SKM-1 (cell line): ENCODE data around the gene KRT34.

ENCODE experiments used
- DNase-seq: peaks from one replicate; lab custom pipeline; 2025; ENCODE audit not compliant: unreplicated experiment; lab: John Stamatoyannopoulos, UW

The KRT34 gene

DNA sequence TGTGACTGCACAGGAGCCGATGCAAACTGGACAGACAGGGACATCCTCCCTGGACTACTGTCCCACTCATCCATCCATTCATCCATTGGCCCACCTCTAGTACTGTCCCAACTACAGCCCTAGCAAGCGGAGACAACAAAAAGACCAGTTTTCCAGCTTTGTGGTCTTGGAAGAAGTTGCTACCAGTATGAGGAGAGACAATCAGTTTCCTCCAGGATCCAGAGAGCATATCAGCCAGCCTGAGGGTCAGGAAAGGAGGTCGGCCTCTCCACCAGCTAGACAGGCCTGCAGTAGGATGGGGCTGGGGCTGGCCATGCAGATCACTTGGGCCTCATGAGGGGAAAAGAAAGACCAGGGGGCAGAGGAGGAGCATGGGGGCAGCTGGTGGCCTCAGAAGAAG, 48.3 kb downstream of the KRT34 start:
- no peak for DNase-seq

DNA sequence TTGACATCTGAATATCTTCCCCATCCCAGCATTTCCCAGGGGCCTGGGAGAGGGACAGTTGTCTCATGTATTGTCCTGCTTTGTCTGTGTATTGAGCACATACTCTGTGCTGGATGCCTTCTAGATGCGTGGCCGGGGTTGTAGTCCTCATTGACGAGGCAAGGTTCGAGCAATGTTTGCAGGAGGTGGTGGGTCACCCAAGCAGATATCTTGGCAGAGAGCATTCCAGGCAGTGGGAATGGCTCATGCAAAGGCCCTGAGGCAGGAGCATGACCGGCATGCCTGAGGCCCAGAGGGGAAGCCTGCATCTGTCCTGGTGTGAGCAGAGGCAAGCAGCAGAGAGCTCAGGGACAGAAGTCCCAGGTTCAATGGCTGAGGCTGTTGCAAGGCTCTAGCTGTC, 49.0 kb downstream of the KRT34 start:
- no peak for DNase-seq

DNA sequence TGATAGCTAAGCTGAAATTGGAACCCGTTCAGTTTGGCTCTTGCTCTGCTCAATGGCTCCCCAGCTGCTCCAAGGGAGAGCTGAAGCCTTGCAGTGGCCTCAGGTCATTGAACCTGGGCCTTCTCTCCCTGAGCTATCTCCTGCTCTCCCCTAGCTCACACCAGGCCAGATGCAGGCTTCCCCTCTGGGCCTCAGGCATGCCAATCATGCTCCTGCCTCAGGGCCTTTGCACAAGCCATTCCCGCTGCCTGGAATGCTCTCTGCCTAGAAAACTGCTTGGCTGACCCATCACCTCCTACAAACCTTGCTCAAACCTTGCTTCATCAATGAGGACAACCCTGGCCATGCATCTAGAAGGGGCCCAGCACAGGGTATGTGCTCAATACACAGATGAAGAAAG, 49.9 kb downstream of the KRT34 start:
- no peak for DNase-seq

DNA sequence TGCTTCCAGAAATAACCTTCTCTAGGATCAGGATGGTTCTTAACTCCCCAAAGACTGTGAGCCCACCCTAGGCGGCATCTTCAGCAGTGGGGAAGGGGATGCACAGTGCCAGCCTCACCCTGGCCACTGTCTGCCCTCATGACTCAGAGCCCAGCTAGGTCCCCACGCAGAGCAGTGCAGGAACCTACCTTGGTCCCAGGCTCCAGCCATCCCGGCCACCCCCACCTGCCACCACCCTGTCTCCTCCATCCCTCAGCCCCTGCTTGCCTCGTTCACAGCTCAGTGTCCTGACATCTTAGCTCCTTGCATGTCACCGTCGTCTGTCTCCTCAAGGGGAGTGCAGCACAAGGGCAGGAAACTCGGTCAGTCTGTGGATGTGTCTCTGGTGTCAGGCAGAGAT, 50.5 kb downstream of the KRT34 start:
- no peak for DNase-seq

DNA sequence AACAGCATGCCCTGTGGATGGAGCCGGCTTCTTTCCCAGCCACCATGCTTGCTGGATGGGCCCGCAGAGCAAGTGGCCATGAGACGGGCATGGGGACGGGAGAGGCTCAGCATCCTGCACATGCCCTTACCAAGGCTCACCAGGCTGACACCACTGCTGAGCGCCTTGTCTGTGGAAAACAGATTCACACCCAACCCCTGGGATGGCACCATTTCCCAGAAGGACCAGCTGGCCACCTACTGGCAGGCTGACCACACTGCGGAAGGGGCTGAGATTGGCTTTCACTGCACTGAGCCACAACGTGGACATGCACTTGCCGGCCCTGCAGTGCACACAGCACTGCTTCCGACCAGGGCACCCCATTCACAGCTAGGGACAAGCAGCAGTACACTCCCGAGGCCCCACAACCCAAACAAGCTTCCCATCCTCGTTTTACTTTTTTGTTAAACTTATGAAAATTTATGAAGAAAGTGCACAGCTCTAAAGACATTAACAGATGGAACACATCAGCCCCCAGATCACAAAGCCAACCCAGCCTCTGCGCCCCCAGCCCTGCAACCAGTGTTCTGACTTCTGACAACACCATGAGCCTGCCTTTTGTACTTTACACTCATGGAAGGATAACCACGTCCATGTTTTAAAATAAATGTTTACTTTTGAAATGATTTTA, 52.7 kb downstream of the KRT34 start:
- no peak for DNase-seq

DNA sequence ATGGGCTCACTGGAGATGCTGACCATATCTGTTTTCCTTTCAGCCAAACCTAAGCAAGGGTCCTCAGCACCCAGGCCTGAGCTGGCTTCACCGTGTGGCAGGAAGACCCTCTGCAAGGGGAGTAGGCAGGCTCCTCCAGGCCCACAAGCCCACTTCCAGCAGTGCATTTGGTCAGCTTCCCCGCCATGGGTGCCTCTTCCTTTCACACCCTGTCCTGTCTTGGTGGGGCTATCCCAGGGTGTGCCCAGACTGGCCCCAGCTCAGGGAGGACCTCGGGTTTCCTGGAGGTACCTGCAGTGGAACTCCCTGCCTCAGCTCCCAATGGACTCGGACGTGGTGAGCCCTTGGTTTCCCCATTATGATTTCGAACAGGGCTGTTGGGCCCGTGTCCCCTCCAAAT, 53.9 kb downstream of the KRT34 start:
- no peak for DNase-seq
